SU-DHL-6 (cell line): Measurements from ENCODE around the gene NPAT.

ENCODE experiments used
- H2AFZ ChIP-seq: fragments of 200-600 bp; sonication (generic); 2 replicates; pipeline ENCODE4 v1.6.1; 2014; ENCODE audit warnings: low read depth, mild to moderate bottlenecking, moderate library complexity, mixed read lengths, antibody characterized with exemption, low read length; ENCODE audit not compliant: severe bottlenecking
- H3F3A ChIP-seq: fragments of 200-600 bp; shearing (Covaris generic); 2 replicates; pipeline ENCODE4 v1.6.0; 2016; ENCODE audit warnings: antibody characterized with exemption, mild to moderate bottlenecking; ENCODE audit not compliant: insufficient read depth
- H3K27ac ChIP-seq: fragments of 200-600 bp; sonication (generic); 2 replicates; pipeline ENCODE4 v1.5.1; 2016; ENCODE audit warnings: low read depth, mild to moderate bottlenecking, low read length, moderate library complexity, mixed read lengths
- H3K27me3 ChIP-seq: fragments of 200-600 bp; sonication (generic), shearing (Covaris generic); 2 replicates; pipeline ENCODE4 v1.6.0; 2014; ENCODE audit warnings: mild to moderate bottlenecking, low read length
- H3K36me3 ChIP-seq: fragments of 200-600 bp; sonication (generic); 2 replicates; pipeline ENCODE4 v1.6.1; 2014; ENCODE audit warnings: mild to moderate bottlenecking, low read length, mixed read lengths
- H3K4me2 ChIP-seq: fragments of 300-600, 200-600 bp; shearing (Covaris generic), sonication (generic); 2 replicates; pipeline ENCODE4 v1.6.0; 2014; ENCODE audit warnings: low read length, low read depth, mild to moderate bottlenecking; ENCODE audit not compliant: poor library complexity, severe bottlenecking
- H3K4me3 ChIP-seq: fragments of 200-600 bp; sonication (generic); 2 replicates; pipeline ENCODE4 v1.5.1; 2014; ENCODE audit warnings: antibody characterized with exemption, low read length, mild to moderate bottlenecking, mixed read lengths; ENCODE audit not compliant: insufficient read depth, poor library complexity, severe bottlenecking
- H3K79me2 ChIP-seq: fragments of 200-600 bp; sonication (generic); 2 replicates; pipeline ENCODE4 v1.6.1; 2014; ENCODE audit warnings: mild to moderate bottlenecking, low read length, moderate library complexity; ENCODE audit not compliant: insufficient read depth
- H3K9ac ChIP-seq: fragments of 200-600 bp; sonication (generic); 2 replicates; pipeline ENCODE4 v1.7.0; 2014; ENCODE audit warnings: mild to moderate bottlenecking, low read length
- H3K9me2 ChIP-seq: fragments of 200-600 bp; sonication (generic); replicated peaks from 2 replicates; pipeline ENCODE4 v1.6.1; 2014; ENCODE audit warnings: low read length; ENCODE audit not compliant: insufficient read depth
- H3K9me3 ChIP-seq: fragments of 200-600 bp; sonication (generic); 2 replicates; pipeline ENCODE4 v1.6.1; 2014; ENCODE audit warnings: low read length, mixed read lengths; ENCODE audit not compliant: insufficient read depth
- H4K20me1 ChIP-seq: fragments of 200-600 bp; sonication (generic); 2 replicates; pipeline ENCODE4 v1.6.1; 2014; ENCODE audit warnings: low read depth, mild to moderate bottlenecking, antibody characterized with exemption, low read length, moderate library complexity, mixed read lengths
- CTCF ChIP-seq: fragments of 200-600 bp; sonication (generic); IDR thresholded peaks from one replicate; pipeline ENCODE4 v1.5.1; 2017; ENCODE audit warnings: antibody characterized with exemption, mild to moderate bottlenecking, low read length, moderate library complexity; ENCODE audit not compliant: insufficient read depth, poor library complexity, severe bottlenecking
- EZH2phosphoT487 ChIP-seq: fragments of 200-600 bp; sonication (generic), shearing (Covaris generic); conservative IDR thresholded peaks from 2 replicates; pipeline ENCODE4 v1.6.1; 2018; ENCODE audit warnings: mild to moderate bottlenecking, antibody characterized with exemption, low read length, moderate library complexity, mixed read lengths

The NPAT gene

DNA sequence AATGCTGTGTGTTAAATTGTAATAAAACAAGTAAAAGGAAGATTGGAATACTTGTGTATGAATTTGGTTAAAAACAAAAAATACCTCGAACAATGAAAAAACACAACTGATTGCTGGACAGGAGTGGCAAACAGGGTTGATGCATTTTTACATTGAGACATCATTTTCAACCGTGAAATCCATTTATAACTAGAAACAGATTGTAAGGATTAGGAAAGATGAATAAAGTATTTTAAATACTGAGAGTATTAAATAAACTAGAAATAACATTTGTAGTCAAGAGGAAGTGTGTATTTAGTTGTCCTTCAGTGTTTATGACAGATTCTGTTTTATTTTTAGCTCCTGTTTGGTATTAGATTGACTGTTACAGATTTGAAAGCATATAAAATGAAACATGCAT lies 5.8 kb upstream of the NPAT start:
- H3K79me2 ChIP-seq, result peaks cover 40% of the 10 kb centered on the region
- H3F3A ChIP-seq, result peaks cover 45% of the 10 kb centered on the region

GRCh38 chr11:108226036-108226435 lies 3.6 kb upstream of the NPAT start:
- Histone ChIP-seq H3K4me2 (peak overlapping the region; percentile 90), H3K79me2 (peaks cover 53% of the 10 kb centered on the region), H3K9me2 (no peaks in the 10 kb centered on the region), H3K27ac (peak overlapping the region; percentile 93), H3K9me3 (no peaks in the 10 kb centered on the region), H4K20me1 (no peaks in the 10 kb centered on the region), H3K27me3 (no peaks in the 10 kb centered on the region), H3F3A (peaks cover 56% of the 10 kb centered on the region), H2AFZ (no peak overlapping the region), H3K4me3 (no peak overlapping the region), H3K9ac (peak overlapping the region; percentile 90; the same call in 1 of the 2 replicates), H3K36me3 (peaks cover 28% of the 10 kb centered on the region; the same call in 1 of the 2 replicates)
- no peak for TF ChIP-seq EZH2phosphoT487
- TF ChIP-seq CTCF, result no peak

More for the DNA sequence above, 5.8 kb upstream of the NPAT start:
- H3K9ac ChIP-seq, result no peak overlapping the region
- H3K27ac ChIP-seq, result peak overlapping the region; percentile 58
- no peaks in the 10 kb centered on the region for H4K20me1 ChIP-seq
- no peaks in the 10 kb centered on the region for H3K9me2 ChIP-seq
- peaks cover 39% of the 10 kb centered on the region for H3K36me3 ChIP-seq
- TF ChIP-seq EZH2phosphoT487, result no peak
- TF ChIP-seq CTCF, result no peak
- H3K4me2 ChIP-seq, result peak overlapping the region; percentile 31
- no peaks in the 10 kb centered on the region for H3K27me3 ChIP-seq
- no peak overlapping the region for H3K4me3 ChIP-seq
- no peaks in the 10 kb centered on the region for H3K9me3 ChIP-seq
- no peak overlapping the region for H2AFZ ChIP-seq

DNA sequence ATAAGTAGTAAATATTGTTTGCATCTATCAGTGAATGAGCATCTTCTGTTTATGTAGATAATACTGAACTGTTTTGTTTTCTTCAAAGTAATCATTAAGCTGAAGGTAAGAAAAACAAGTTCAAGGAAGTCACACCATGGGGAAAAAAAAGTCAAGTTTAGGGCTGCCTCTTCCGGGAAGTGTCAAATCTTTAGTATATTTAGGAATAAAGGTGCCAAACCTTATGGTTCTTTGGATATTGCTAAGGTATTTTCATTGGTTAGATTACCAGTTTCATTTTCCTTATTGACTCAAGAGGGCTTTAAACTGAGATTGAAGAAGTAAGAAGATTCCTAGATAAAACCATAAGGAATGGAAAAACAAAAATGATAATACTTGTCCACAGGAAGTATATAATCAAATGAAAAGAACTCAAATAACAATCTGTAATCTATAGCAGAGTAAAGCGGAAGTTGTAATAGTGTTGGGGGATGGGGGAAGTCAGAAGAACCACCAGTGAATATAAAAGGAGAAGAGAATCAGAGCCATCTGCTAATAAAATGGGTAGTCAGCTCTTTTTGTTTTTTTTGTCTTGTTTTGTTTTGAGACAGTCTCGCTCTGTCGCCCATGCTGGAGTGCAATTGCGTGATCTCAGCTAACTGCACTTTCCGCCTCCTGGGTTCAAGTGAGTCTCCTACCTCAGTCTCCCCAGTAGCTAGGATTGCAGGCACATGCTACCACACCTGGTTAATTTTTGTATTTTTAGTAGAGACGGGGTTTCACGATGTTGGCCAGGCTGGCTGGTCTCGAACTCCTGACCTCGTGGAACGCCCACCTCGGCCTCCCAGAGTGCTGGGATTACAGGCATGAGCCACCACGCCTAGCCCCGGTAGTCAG lies 2.7 kb upstream of the NPAT start:
- TF ChIP-seq EZH2phosphoT487 (no peak), CTCF (no peak)
- Histone ChIP-seq H3K79me2 (peaks cover 62% of the 10 kb centered on the region), H3K9me2 (no peaks in the 10 kb centered on the region), H4K20me1 (peaks cover 7% of the 10 kb centered on the region; the same call in 1 of the 2 replicates), H3K27ac (peak overlapping the region; percentile 93), H3K9ac (peak overlapping the region; percentile 90), H3K27me3 (no peaks in the 10 kb centered on the region), H3K36me3 (peaks cover 28% of the 10 kb centered on the region; the same call in 1 of the 2 replicates), H3K4me3 (peak overlapping the region; percentile 85), H3K4me2 (peak overlapping the region; percentile 90), H2AFZ (no peak overlapping the region), H3F3A (peaks cover 56% of the 10 kb centered on the region), H3K9me3 (no peaks in the 10 kb centered on the region)
